Stomach (tissue), 4 donors: Measurements from ENCODE around the gene PTPRK.

Experiments
- EP300 ChIP-seq: sonication (generic); formaldehyde crosslinking; IDR thresholded peaks from one replicate; pipeline ENCODE4 v1.6.1; 2017; ENCODE audit warnings: antibody characterized with exemption
- POLR2A ChIP-seq, 4 donors: fragments of 450-650 bp; IDR thresholded peaks; one replicate each; pipeline ENCODE4 v1.6.1; 2016; ENCODE audit warnings: antibody characterized with exemption in 4 of 4, control low read depth in 2 of 4, mild to moderate bottlenecking in 1 of 4, moderate library complexity in 1 of 4
- POLR2AphosphoS5 ChIP-seq, 3 donors: sonication (generic); formaldehyde crosslinking; IDR thresholded peaks; one replicate each; pipeline ENCODE4 v1.6.1; 2016; ENCODE audit warnings: antibody characterized with exemption in 3 of 3
- TF ChIP-seq, protein P1 (sequence below), 7 experiments: fragments of 450-650 bp in 4 of 7; fragments of 200-600 bp in 3 of 7; sonication (generic) in 3 of 7; IDR thresholded peaks; one replicate each; pipeline ENCODE4 v1.5.1; 2016 to 2019; ENCODE audit warnings: antibody characterized with exemption in 7 of 7, control low read depth in 2 of 7, mild to moderate bottlenecking in 1 of 7

DNA sequence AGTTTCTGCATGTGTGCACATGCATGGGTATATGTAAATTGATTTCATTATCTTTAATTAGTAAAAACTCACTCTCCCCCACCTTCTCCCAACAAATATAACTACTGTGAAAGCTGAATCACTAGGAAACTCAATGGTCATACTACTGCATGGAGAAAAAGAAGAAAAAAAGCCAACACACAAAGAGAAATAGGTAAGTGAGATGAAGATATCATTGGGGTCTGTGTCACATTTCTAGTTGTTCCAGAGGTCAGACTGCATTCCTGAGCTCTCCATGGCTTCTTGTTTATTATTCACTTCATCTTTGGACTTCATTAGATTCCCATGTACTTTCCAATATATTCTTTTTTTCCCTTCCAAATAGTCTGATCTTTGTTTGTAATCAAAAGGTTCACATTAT, 98.2 kb downstream of the PTPRK start:
- TF ChIP-seq, protein P1, sequence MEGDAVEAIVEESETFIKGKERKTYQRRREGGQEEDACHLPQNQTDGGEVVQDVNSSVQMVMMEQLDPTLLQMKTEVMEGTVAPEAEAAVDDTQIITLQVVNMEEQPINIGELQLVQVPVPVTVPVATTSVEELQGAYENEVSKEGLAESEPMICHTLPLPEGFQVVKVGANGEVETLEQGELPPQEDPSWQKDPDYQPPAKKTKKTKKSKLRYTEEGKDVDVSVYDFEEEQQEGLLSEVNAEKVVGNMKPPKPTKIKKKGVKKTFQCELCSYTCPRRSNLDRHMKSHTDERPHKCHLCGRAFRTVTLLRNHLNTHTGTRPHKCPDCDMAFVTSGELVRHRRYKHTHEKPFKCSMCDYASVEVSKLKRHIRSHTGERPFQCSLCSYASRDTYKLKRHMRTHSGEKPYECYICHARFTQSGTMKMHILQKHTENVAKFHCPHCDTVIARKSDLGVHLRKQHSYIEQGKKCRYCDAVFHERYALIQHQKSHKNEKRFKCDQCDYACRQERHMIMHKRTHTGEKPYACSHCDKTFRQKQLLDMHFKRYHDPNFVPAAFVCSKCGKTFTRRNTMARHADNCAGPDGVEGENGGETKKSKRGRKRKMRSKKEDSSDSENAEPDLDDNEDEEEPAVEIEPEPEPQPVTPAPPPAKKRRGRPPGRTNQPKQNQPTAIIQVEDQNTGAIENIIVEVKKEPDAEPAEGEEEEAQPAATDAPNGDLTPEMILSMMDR (IDR thresholded peaks at IDR 0.05), result no peak
- TF ChIP-seq POLR2A (IDR thresholded peaks at IDR 0.05) (no peak), EP300 (no peak), POLR2AphosphoS5 (IDR thresholded peaks at IDR 0.05) (no peak)
